Measurements from ENCODE around the gene CRIM1. TPM values are rescaled to one million over a fixed set of nuclear protein-coding genes. Genes with fewer than 3 reads are reported as not detected.

The CRIM1 gene
- total and polyA plus RNA-seq, 4 donors = 2.2 to 22.1 (median 9.6) TPM

- H3K9ac ChIP-seq (ENCODE audit: low read depth in 1 of 2, low read length in 2 of 2) = no peak overlapping the region
- no peaks in the 10 kb centered on the region for H3K36me3 ChIP-seq (ENCODE audit: control insufficient read depth in 4 of 4, insufficient read depth in 3 of 4, low read depth in 1 of 4, low read length in 3 of 4)
- H3K4me1 ChIP-seq (ENCODE audit: control insufficient read depth in 4 of 4, insufficient read depth in 4 of 4, low read length in 3 of 4) = no peaks in the 10 kb centered on the region
- no peak overlapping the region for H3K4me3 ChIP-seq (ENCODE audit: low read depth in 1 of 3, low read length in 3 of 3)
- no peak overlapping the region for H3K27ac ChIP-seq (ENCODE audit: low read depth in 1 of 2, low read length in 2 of 2)
- no peak for TF ChIP-seq RXRA (IDR thresholded peaks at IDR 0.05)
- TF ChIP-seq JUND (IDR thresholded peaks at IDR 0.05) = no peak
- no peak for TF ChIP-seq CTCF (IDR thresholded peaks at IDR 0.05; ENCODE audit: low read depth, low read length, missing input control)
- no peak for TF ChIP-seq HNF4G (IDR thresholded peaks at IDR 0.05)
- TF ChIP-seq NR2F2 (IDR thresholded peaks at IDR 0.05) = no peak
- TF ChIP-seq SP1 (IDR thresholded peaks at IDR 0.05) = no peak
- TF ChIP-seq TAF1 (conservative IDR thresholded peaks at IDR 0.05) = no peak
- no peak for TF ChIP-seq EGR1 (IDR thresholded peaks at IDR 0.05; ENCODE audit: low read depth in 2 of 2)
- no peak for TF ChIP-seq ATF3 (IDR thresholded peaks at IDR 0.05)
- TF ChIP-seq, protein P1, sequence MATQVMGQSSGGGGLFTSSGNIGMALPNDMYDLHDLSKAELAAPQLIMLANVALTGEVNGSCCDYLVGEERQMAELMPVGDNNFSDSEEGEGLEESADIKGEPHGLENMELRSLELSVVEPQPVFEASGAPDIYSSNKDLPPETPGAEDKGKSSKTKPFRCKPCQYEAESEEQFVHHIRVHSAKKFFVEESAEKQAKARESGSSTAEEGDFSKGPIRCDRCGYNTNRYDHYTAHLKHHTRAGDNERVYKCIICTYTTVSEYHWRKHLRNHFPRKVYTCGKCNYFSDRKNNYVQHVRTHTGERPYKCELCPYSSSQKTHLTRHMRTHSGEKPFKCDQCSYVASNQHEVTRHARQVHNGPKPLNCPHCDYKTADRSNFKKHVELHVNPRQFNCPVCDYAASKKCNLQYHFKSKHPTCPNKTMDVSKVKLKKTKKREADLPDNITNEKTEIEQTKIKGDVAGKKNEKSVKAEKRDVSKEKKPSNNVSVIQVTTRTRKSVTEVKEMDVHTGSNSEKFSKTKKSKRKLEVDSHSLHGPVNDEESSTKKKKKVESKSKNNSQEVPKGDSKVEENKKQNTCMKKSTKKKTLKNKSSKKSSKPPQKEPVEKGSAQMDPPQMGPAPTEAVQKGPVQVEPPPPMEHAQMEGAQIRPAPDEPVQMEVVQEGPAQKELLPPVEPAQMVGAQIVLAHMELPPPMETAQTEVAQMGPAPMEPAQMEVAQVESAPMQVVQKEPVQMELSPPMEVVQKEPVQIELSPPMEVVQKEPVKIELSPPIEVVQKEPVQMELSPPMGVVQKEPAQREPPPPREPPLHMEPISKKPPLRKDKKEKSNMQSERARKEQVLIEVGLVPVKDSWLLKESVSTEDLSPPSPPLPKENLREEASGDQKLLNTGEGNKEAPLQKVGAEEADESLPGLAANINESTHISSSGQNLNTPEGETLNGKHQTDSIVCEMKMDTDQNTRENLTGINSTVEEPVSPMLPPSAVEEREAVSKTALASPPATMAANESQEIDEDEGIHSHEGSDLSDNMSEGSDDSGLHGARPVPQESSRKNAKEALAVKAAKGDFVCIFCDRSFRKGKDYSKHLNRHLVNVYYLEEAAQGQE (IDR thresholded peaks at IDR 0.05) = no peak
- no peak for TF ChIP-seq RAD21 (IDR thresholded peaks at IDR 0.05)
- no peak for TF ChIP-seq FOXA1 (IDR thresholded peaks at IDR 0.05)
- no peak for TF ChIP-seq HNF4A (conservative IDR thresholded peaks at IDR 0.05)
- TF ChIP-seq GABPA (IDR thresholded peaks at IDR 0.05 in 1 of 2, conservative IDR thresholded peaks at IDR 0.05 in 1 of 2) = no peak
- no peak for TF ChIP-seq YY1 (IDR thresholded peaks at IDR 0.05)
- no peak for TF ChIP-seq FOXA2 (IDR thresholded peaks at IDR 0.05)
- TF ChIP-seq MAX (IDR thresholded peaks at IDR 0.05) = no peak
- TF ChIP-seq ZBTB33 (IDR thresholded peaks at IDR 0.05) = no peak
- 87% methylated on average over 3 of the region's 3 CpGs for WGBS
- DNase-seq (ENCODE audit: low spot score) = no peak
- H3K9me3 ChIP-seq (ENCODE audit: control insufficient read depth in 4 of 4, low read length in 3 of 4) = no peaks in the 10 kb centered on the region
- H3K27me3 ChIP-seq (ENCODE audit: control insufficient read depth in 4 of 4, insufficient read depth in 4 of 4, low read length in 3 of 4) = no peaks in the 10 kb centered on the region
Observed at GRCh38 chr2:36343606-36344005, 12.0 kb upstream of the CRIM1 start.
